Right lobe of liver (tissue), 6 donors: ENCODE data around the gene DFFA. TPM values are rescaled to one million over a fixed set of nuclear protein-coding genes. Genes with fewer than 3 reads are reported as not detected.

Experiments
- ATAC-seq, 4 donors: fragments of 200-7000 bp; cut with Tn5 transposase; one replicate each; pipeline ENCODE4 v1.9.1; 2020; ENCODE audit warnings: mild to moderate bottlenecking in 4 of 4, moderate library complexity in 4 of 4
- DNase-seq, 3 donors: peaks; one replicate each; pipeline ENCODE4 v3.0.0-alpha.2; 2020
- H3K27ac ChIP-seq, 3 donors: fragments of 200-600 bp; one replicate each; pipeline ENCODE4 v1.8.0; 2022
- H3K27me3 ChIP-seq, 2 donors: fragments of 200-600 bp; one replicate each; pipeline ENCODE4 v1.8.0; 2022
- H3K36me3 ChIP-seq, 4 donors: fragments of 200-600 bp; sonication (generic) in 1 of 4; one replicate each; pipeline versions ENCODE4 v1.5.1 to v1.8.0; 2017 to 2022; ENCODE audit warnings: control low read depth in 1 of 4
- H3K4me1 ChIP-seq, 4 donors: fragments of 200-600 bp; sonication (generic) in 1 of 4; one replicate each; pipeline versions ENCODE4 v1.5.1 to v1.8.0; 2017 to 2022; ENCODE audit warnings: control low read depth in 1 of 4
- H3K4me3 ChIP-seq, 3 donors: fragments of 200-600 bp; one replicate each; pipeline ENCODE4 v1.8.0; 2022
- H3K9me3 ChIP-seq, 4 donors: fragments of 200-600 bp; sonication (generic) in 1 of 4; one replicate each; pipeline versions ENCODE4 v1.5.1 to v1.8.0; 2017 to 2022; ENCODE audit warnings: control low read depth in 1 of 4
- CTCF ChIP-seq, 4 donors: fragments of 200-600 bp in 3 of 4; fragments of 450-650 bp in 1 of 4; IDR thresholded peaks; one replicate each; pipeline versions ENCODE4 v1.5.1 to v1.8.0; 2016 to 2022; ENCODE audit warnings: antibody characterized with exemption in 4 of 4, mild to moderate bottlenecking in 2 of 4
- POLR2A ChIP-seq: fragments of 450-650 bp; IDR thresholded peaks from one replicate; pipeline ENCODE4 v1.6.1; 2017; ENCODE audit warnings: antibody characterized with exemption, mild to moderate bottlenecking
- WGBS: methylation state at CpG from one replicate; pipeline ENCODE4 v1.1.6; 2018; ENCODE audit warnings: low coverage, low lambda C conversion rate; ENCODE audit not compliant: insufficient coverage; ENCODE audit errors: missing lambda C conversion rate; 5-methylcytosine and 5-hydroxymethylcytosine counted together
- intact Hi-C, 2 donors: fragments of 100-400 bp; cut with DNase I; formaldehyde crosslinking; loops; one replicate each; pipeline versions ENCODE4 v1.11.2 to v1.14.1; 2022
- total RNA-seq, 6 experiments: library from RNA; depleted of rRNA in 2 of 6; stranded (reverse); fragments of >200 nt in 2 of 6; fragmentation: NEBNext Ultra II Directional in 3 of 6; extraction: Animal tissue kit (Norgen Biotek cat#: 25700) in 3 of 6; gene quantifications; one replicate each; pipeline versions ENCODE4 v1.1.0 to v1.2.4, GENCODE V29; 2016 to 2023
- donor health status: DM: no; HTN: yes; CAD: no.
- donor health status: DM: no; HTN: no; CAD: no.
- donor health status: DM: no; HTN: no; CAD: no.
- donor health status: DM: no; HTN: yes; CAD: no.
- donor health status: DM: no; HTN: yes; CAD: no.

The DFFA gene
- total RNA-seq, 6 experiments from 2014 or later: 14.1 to 24.8 (median 16.9) TPM

GRCh38 chr1:10446790-10447422 lies 25.4 kb downstream of the DFFA start:
- Histone ChIP-seq H3K36me3 (no peaks in the 10 kb centered on the region), H3K9me3 (no peaks in the 10 kb centered on the region), H3K27ac (no peak overlapping the region), H3K4me1 (no peaks in the 10 kb centered on the region), H3K4me3 (no peak overlapping the region), H3K27me3 (no peaks in the 10 kb centered on the region)
- WGBS: 95% methylated on average over 6 of the region's 7 CpGs
- no peak for ATAC-seq
- TF ChIP-seq CTCF (IDR thresholded peaks at IDR 0.05): no peak
- no peak for TF ChIP-seq POLR2A
- peak in 1 of 3 donors; percentile 2 for DNase-seq
- intact Hi-C loops: no loop called here

GRCh38 chr1:10444795-10445397 lies 27.4 kb downstream of the DFFA start:
- 86% methylated on average over 6 of the region's 7 CpGs for WGBS
- no peak overlapping the region for H3K4me3 ChIP-seq
- peak in 1 of 3 donors; percentile 1 for DNase-seq
- H3K27me3 ChIP-seq: no peaks in the 10 kb centered on the region
- TF ChIP-seq CTCF (IDR thresholded peaks at IDR 0.05): no peak
- no peak for TF ChIP-seq POLR2A
- no peak for ATAC-seq
- H3K9me3 ChIP-seq: no peaks in the 10 kb centered on the region
- intact Hi-C loops: no loop called here
- no peaks in the 10 kb centered on the region for H3K4me1 ChIP-seq
- no peak overlapping the region for H3K27ac ChIP-seq
- H3K36me3 ChIP-seq: no peaks in the 10 kb centered on the region

GRCh38 chr1:10444248-10444647 lies 28.1 kb downstream of the DFFA start:
- Histone ChIP-seq H3K36me3 (no peaks in the 10 kb centered on the region), H3K27me3 (no peaks in the 10 kb centered on the region), H3K27ac (no peak overlapping the region), H3K9me3 (no peaks in the 10 kb centered on the region), H3K4me3 (no peak overlapping the region), H3K4me1 (no peaks in the 10 kb centered on the region)
- no peak for TF ChIP-seq CTCF (IDR thresholded peaks at IDR 0.05)
- no peak for TF ChIP-seq POLR2A
- ATAC-seq (no peak), DNase-seq (peak in 1 of 3 donors; percentile 5)
- intact Hi-C loops: no loop called here
- 96% methylated on average over 5 of the region's 6 CpGs for WGBS

GRCh38 chr1:10440794-10441193 lies 31.5 kb downstream of the DFFA start:
- TF ChIP-seq POLR2A (no peak), CTCF (IDR thresholded peaks at IDR 0.05) (no peak)
- Histone ChIP-seq H3K27me3 (no peaks in the 10 kb centered on the region), H3K4me3 (no peak overlapping the region), H3K36me3 (no peaks in the 10 kb centered on the region), H3K9me3 (no peaks in the 10 kb centered on the region), H3K27ac (no peak overlapping the region), H3K4me1 (no peaks in the 10 kb centered on the region)
- ATAC-seq: no peak
- intact Hi-C loops: no loop called here
- 92% methylated on average over 3 of the region's 5 CpGs for WGBS
- DNase-seq: peak in 1 of 3 donors; percentile 7
